H1 (cell line): ENCODE results near the gene JMJD1C. TPM values are rescaled to one million over a fixed set of nuclear protein-coding genes. Genes with fewer than 3 reads are reported as not detected.

Source experiments
- CTCF ChIA-PET: fragments of 300-600 bp; sonication (Branson Sonifier 250); formaldehyde crosslinking; loops from one replicate; lab custom pipeline; 2021; ENCODE audit not compliant: partially characterized antibody; lab: Charles Lee
- POLR2A ChIA-PET: fragments of 300-600 bp; sonication (Branson Sonifier 250); formaldehyde crosslinking; loops from one replicate; lab custom pipeline; 2021; ENCODE audit warnings: inconsistent platforms; ENCODE audit not compliant: partially characterized antibody; lab: Charles Lee
- DNase-seq, 2 experiments: peaks; one replicate each; pipeline versions ENCODE4 v3.0.0 to v3.0.0-alpha.2; 2010 to 2022; ENCODE audit warnings: low spot score in 2 of 2, low read depth in 1 of 2, mixed read lengths in 1 of 2
- FAIRE-seq: peaks from 2 replicates; lab custom pipeline; 2011; peaks lifted over from hg19 to GRCh38; lab: Jason Lieb, UNC
- H2AFZ ChIP-seq: 2 replicates; pipeline ENCODE4 v1.8.1; 2012; ENCODE audit warnings: low read length, inconsistent platforms
- H2AK5ac ChIP-seq: 2 replicates; pipeline ENCODE4 v1.6.1; 2013; ENCODE audit warnings: low read depth, low read length
- H2BK120ac ChIP-seq: replicated peaks from 2 replicates; pipeline ENCODE3; 2013; ENCODE audit warnings: low read depth, low read length, inconsistent platforms
- H2BK12ac ChIP-seq: 2 replicates; pipeline ENCODE4 v1.6.1; 2013; ENCODE audit warnings: low read depth, low read length
- H2BK15ac ChIP-seq: 2 replicates; pipeline ENCODE4 v1.6.1; 2013; ENCODE audit warnings: low read length
- H2BK20ac ChIP-seq: 2 replicates; pipeline ENCODE4 v1.6.1; 2013; ENCODE audit warnings: low read length
- H2BK5ac ChIP-seq: 2 replicates; pipeline ENCODE4 v1.6.1; 2013; ENCODE audit warnings: low read depth, low read length
- H3K14ac ChIP-seq: 2 replicates; pipeline ENCODE4 v1.6.1; 2013; ENCODE audit warnings: inconsistent platforms; ENCODE audit not compliant: insufficient read length
- H3K18ac ChIP-seq: 2 replicates; pipeline ENCODE4 v1.6.1; 2013; ENCODE audit warnings: low read length; ENCODE audit errors: extremely low read depth
- H3K23ac ChIP-seq: 2 replicates; pipeline ENCODE4 v1.6.1; 2013; ENCODE audit warnings: inconsistent platforms; ENCODE audit not compliant: insufficient read length
- H3K23me2 ChIP-seq: 2 replicates; pipeline ENCODE4 v1.6.1; 2013; ENCODE audit warnings: low read depth, low read length
- H3K27ac ChIP-seq: 2 replicates; pipeline ENCODE4 v1.6.1; 2011; ENCODE audit warnings: low read depth, low read length, inconsistent platforms
- H3K27me3 ChIP-seq, 4 experiments: replicated peaks in 1 of 4; 1 replicate in 1 of 4; 2 replicates in 3 of 4; pipeline versions ENCODE4 v1.6.1 to v1.8.1; 2011 to 2013; ENCODE audit warnings: low read length in 3 of 4, mild to moderate bottlenecking in 3 of 4, inconsistent platforms in 2 of 4, mixed read lengths in 2 of 4, moderate library complexity in 1 of 4; ENCODE audit not compliant: control insufficient read depth in 3 of 4, insufficient read depth in 3 of 4; ENCODE audit errors: extremely low read depth in 1 of 4
- H3K36me3 ChIP-seq, 4 experiments: 2 replicates each; pipeline versions ENCODE4 v1.6.1 to v1.8.1; 2011 to 2013; ENCODE audit warnings: mild to moderate bottlenecking in 4 of 4, low read length in 3 of 4, moderate library complexity in 2 of 4, control low read depth in 1 of 4, inconsistent platforms in 1 of 4; ENCODE audit not compliant: insufficient read depth in 4 of 4, control insufficient read depth in 2 of 4
- H3K4ac ChIP-seq: replicated peaks from 2 replicates; pipeline ENCODE3; 2013; ENCODE audit warnings: low read length, low read depth, mixed read lengths, inconsistent platforms; ENCODE audit not compliant: insufficient read length
- H3K4me1 ChIP-seq, 4 experiments: replicated peaks in 1 of 4; 1 replicate in 1 of 4; 2 replicates in 3 of 4; pipeline versions ENCODE4 v1.6.1 to v1.8.1; 2011 to 2013; ENCODE audit warnings: low read length in 3 of 4, inconsistent platforms in 2 of 4, mixed read lengths in 1 of 4; ENCODE audit not compliant: insufficient read depth in 4 of 4, control insufficient read depth in 3 of 4
- H3K4me2 ChIP-seq, 2 experiments: 2 replicates each; pipeline versions ENCODE4 v1.6.1 to v1.8.1; 2011 to 2013; ENCODE audit warnings: low read depth in 2 of 2, low read length in 2 of 2, control low read depth in 1 of 2, inconsistent platforms in 1 of 2, mild to moderate bottlenecking in 1 of 2; ENCODE audit not compliant: insufficient read depth in 1 of 2
- H3K4me3 ChIP-seq, 4 experiments: fragments of 200-600, 300-600 bp in 1 of 4; sonication (generic), shearing (Covaris generic), sonication (Bioruptor Twin) in 1 of 4; 2 replicates each; pipeline versions ENCODE4 v1.5.1 to v1.8.1; 2011 to 2016; ENCODE audit warnings: low read length in 4 of 4, low read depth in 3 of 4, control low read depth in 2 of 4, inconsistent platforms in 2 of 4, mild to moderate bottlenecking in 2 of 4, mixed read lengths in 1 of 4, moderate library complexity in 1 of 4; ENCODE audit not compliant: insufficient read depth in 2 of 4; ENCODE audit errors: extremely low read depth in 1 of 4
- H3K56ac ChIP-seq: replicated peaks from 2 replicates; pipeline ENCODE3; 2013; ENCODE audit warnings: low read depth, mild to moderate bottlenecking, mixed read lengths, low read length, inconsistent platforms; ENCODE audit not compliant: insufficient read length
- H3K79me1 ChIP-seq: 2 replicates; pipeline ENCODE4 v1.6.1; 2013; ENCODE audit warnings: low read depth, low read length, control low read depth
- H3K79me2 ChIP-seq, 2 experiments: 2 replicates each; pipeline versions ENCODE4 v1.6.1 to v1.8.1; 2012 to 2013; ENCODE audit warnings: low read length in 2 of 2, mild to moderate bottlenecking in 2 of 2, inconsistent platforms in 1 of 2; ENCODE audit not compliant: insufficient read depth in 2 of 2, control insufficient read depth in 1 of 2
- H3K9ac ChIP-seq, 4 experiments: replicated peaks in 1 of 4; 1 replicate in 1 of 4; 2 replicates in 3 of 4; pipeline versions ENCODE4 v1.6.1 to v1.8.1; 2011 to 2013; ENCODE audit warnings: low read depth in 3 of 4, low read length in 3 of 4, control low read depth in 2 of 4, mild to moderate bottlenecking in 2 of 4, moderate library complexity in 2 of 4, inconsistent platforms in 1 of 4; ENCODE audit errors: extremely low read depth in 1 of 4
- H3K9me3 ChIP-seq, 2 experiments: 2 replicates each; pipeline versions ENCODE4 v1.6.1 to v1.8.1; 2012 to 2013; ENCODE audit warnings: mild to moderate bottlenecking in 2 of 2, moderate library complexity in 2 of 2, control low read depth in 1 of 2, inconsistent platforms in 1 of 2, low read depth in 1 of 2, low read length in 1 of 2, mixed read lengths in 1 of 2; ENCODE audit not compliant: insufficient read depth in 2 of 2
- H4K20me1 ChIP-seq, 2 experiments: replicated peaks in 1 of 2; 2 replicates each; pipeline versions ENCODE3 to v1.8.1; 2011 to 2013; ENCODE audit warnings: inconsistent platforms in 2 of 2, low read length in 2 of 2, mild to moderate bottlenecking in 1 of 2; ENCODE audit not compliant: insufficient read depth in 2 of 2, control insufficient read depth in 1 of 2
- H4K5ac ChIP-seq: 2 replicates; pipeline ENCODE4 v1.6.1; 2013; ENCODE audit warnings: low read length, low read depth, mixed read lengths, inconsistent platforms; ENCODE audit not compliant: insufficient read length
- H4K8ac ChIP-seq: 2 replicates; pipeline ENCODE4 v1.8.0; 2013; ENCODE audit warnings: mild to moderate bottlenecking, moderate library complexity, low read length, inconsistent platforms; ENCODE audit not compliant: insufficient read depth; ENCODE audit errors: extremely low read depth
- H4K91ac ChIP-seq: replicated peaks from 2 replicates; pipeline ENCODE3; 2013; ENCODE audit warnings: low read length, mixed read lengths, inconsistent platforms; ENCODE audit not compliant: insufficient read length
- ATF2 ChIP-seq: IDR thresholded peaks from 2 replicates; pipeline ENCODE4 v1.6.1; 2012; ENCODE audit warnings: low read length, inconsistent platforms
- ATF3 ChIP-seq: IDR thresholded peaks from 2 replicates; pipeline ENCODE4 v1.6.1; 2011; ENCODE audit warnings: low read depth, mild to moderate bottlenecking, low read length; ENCODE audit not compliant: insufficient read depth
- BRCA1 ChIP-seq: IDR thresholded peaks from 2 replicates; pipeline ENCODE4 v1.6.1; 2012; ENCODE audit warnings: low read depth, low read length, improper control_type of control experiment
- CHD1 ChIP-seq: IDR thresholded peaks from 2 replicates; pipeline ENCODE4 v1.6.1; 2012; ENCODE audit warnings: low read depth, low read length, improper control_type of control experiment
- CREB1 ChIP-seq: IDR thresholded peaks from 2 replicates; pipeline ENCODE4 v1.6.1; 2012; ENCODE audit warnings: inconsistent platforms
- EP300 ChIP-seq, 2 experiments: IDR thresholded peaks; 1 replicate in 1 of 2; 2 replicates in 1 of 2; pipeline ENCODE4 v1.6.1; 2011 to 2012; ENCODE audit warnings: low read depth in 2 of 2, low read length in 2 of 2, mild to moderate bottlenecking in 2 of 2, borderline replicate concordance in 1 of 2, inconsistent platforms in 1 of 2, moderate library complexity in 1 of 2
- POLR2AphosphoS5 ChIP-seq: IDR thresholded peaks from 2 replicates; pipeline ENCODE4 v1.6.1; 2011; ENCODE audit warnings: low read depth, low read length
- RAD21 ChIP-seq, 2 experiments: IDR thresholded peaks in 1 of 2; conservative IDR thresholded peaks in 1 of 2; 2 replicates each; pipeline ENCODE4 v1.6.1; 2011; ENCODE audit warnings: low read depth in 2 of 2, low read length in 2 of 2, improper control_type of control experiment in 1 of 2, inconsistent platforms in 1 of 2, mild to moderate bottlenecking in 1 of 2, moderate library complexity in 1 of 2
- SP2 ChIP-seq: IDR thresholded peaks from 2 replicates; pipeline ENCODE4 v1.6.1; 2012; ENCODE audit warnings: mild to moderate bottlenecking, low read length, inconsistent platforms
- SP4 ChIP-seq: IDR thresholded peaks from 2 replicates; pipeline ENCODE4 v1.6.1; 2012; ENCODE audit warnings: low read length, inconsistent platforms
- ZNF274 ChIP-seq: IDR thresholded peaks from 2 replicates; pipeline ENCODE4 v1.7.0; 2012; ENCODE audit warnings: low read length, borderline replicate concordance; ENCODE audit errors: extremely low read depth
- WGBS, 2 experiments: shearing (Covaris generic) in 1 of 2; methylation state at CpG; one replicate each; pipeline versions ENCODE4 v1.1.6 to v1.1.7; 2013 to 2015; ENCODE audit warnings: low lambda C conversion rate in 2 of 2, mixed read lengths in 2 of 2, inconsistent platforms in 1 of 2, low coverage in 1 of 2, missing lambda C conversion rate in 1 of 2; ENCODE audit not compliant: insufficient replicate concordance in 2 of 2, insufficient coverage in 1 of 2, insufficient read length in 1 of 2; ENCODE audit errors: extremely low coverage in 1 of 2, missing lambda C conversion rate in 1 of 2; 5-methylcytosine and 5-hydroxymethylcytosine counted together
- polyA plus RNA-seq, 7 experiments: library from polyadenylated mRNA; depleted of rRNA in 3 of 7; stranded (reverse) in 5 of 7; unstranded in 2 of 7; fragments of >200 nt in 5 of 7; fragments of 200-250 nt in 2 of 7; gene quantifications; 1 replicate in 5 of 7; 2 replicates in 1 of 7; 4 replicates in 1 of 7; pipeline versions ENCODE4 v1.2.1 to v1.2.3, GENCODE V29; 2011 to 2013; ENCODE audit warnings: missing spikeins in 2 of 7, mixed read lengths in 2 of 7
- total RNA-seq: library from RNA; stranded (reverse); fragmentation: NEBNext Ultra II Directional; extraction: Animal tissue kit (Norgen Biotek cat#: 25700); gene quantifications from 2 replicates; pipeline ENCODE4 v1.2.1, GENCODE V29; 2021

Gene JMJD1C
- total and polyA plus RNA-seq, 2 of the 8 experiments (the other 6 are each of a cell fraction or from before 2014, with no cell fraction given): 54.5 to 210 TPM

DNA sequence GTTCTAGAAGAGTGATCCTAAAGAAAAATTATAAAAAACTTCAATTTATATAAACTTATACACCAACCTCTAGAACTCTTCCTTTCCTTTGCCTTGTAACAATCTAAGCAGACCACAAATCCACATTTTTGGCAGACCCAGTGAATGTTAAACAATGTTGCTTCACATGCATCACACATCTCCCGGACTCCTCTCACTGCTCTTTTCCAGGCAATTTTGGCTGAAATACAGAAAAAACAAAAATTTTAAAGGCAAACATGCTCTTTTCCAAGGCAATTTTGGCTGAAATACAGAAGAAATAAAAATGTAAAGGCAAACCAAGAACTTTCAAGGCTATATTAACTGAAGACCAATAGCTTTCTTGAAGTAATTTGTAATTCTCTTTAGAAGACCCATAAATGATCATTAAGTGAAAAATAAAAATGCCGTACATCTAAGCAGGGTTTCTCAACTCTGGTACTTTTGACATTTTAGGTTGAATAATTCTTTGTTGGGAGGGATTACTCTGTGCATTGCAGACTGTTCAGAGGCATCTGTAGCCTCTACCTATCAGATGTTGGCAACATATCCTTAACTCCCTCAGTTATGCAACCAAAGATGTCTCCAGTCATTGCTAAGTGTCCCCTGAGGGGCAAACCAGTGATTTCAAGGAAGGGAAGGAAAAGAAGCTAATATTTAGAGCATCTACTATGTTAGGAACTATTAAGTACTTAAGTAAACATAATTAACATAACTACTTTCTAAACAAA lies 268.3 kb downstream of the JMJD1C start:
- Histone ChIP-seq H3K4me3 (no peak overlapping the region), H3K4ac (no peak overlapping the region), H2BK12ac (no peak overlapping the region), H3K4me2 (no peak overlapping the region), H2BK15ac (no peak overlapping the region), H3K14ac (no peak overlapping the region), H3K23ac (no peak overlapping the region), H4K5ac (no peak overlapping the region), H4K8ac (no peak overlapping the region), H2AK5ac (no peak overlapping the region), H4K91ac (no peak overlapping the region), H3K23me2 (no peaks in the 10 kb centered on the region), H3K36me3 (peaks cover 9 to 82% (median 47%) of the 10 kb centered on the region in 4 experiments), H3K4me1 (peaks cover 0 to 5% (median 2%) of the 10 kb centered on the region in 4 experiments; a peak in 4 of 7 replicates), H2AFZ (no peak overlapping the region), H2BK120ac (no peak overlapping the region), H3K79me2 (peaks cover 0 to 21% of the 10 kb centered on the region in 2 experiments; a peak in 2 of 4 replicates), H3K9ac (no peak overlapping the region), H2BK5ac (no peak overlapping the region), H2BK20ac (no peak overlapping the region), H3K79me1 (no peaks in the 10 kb centered on the region; the same call in 1 of the 2 replicates), H3K56ac (no peak overlapping the region), H3K27ac (no peak overlapping the region), H3K9me3 (no peaks in the 10 kb centered on the region), H4K20me1 (peaks cover 0 to 4% of the 10 kb centered on the region in 2 experiments), H3K18ac (no peak overlapping the region), H3K27me3 (no peaks in the 10 kb centered on the region)
- 95% methylated on average over 2 of the region's 2 CpGs; no CpG with 5 or more reads in 1 of the 2 experiments for WGBS, 2 experiments
- POLR2A ChIA-PET: no interaction called here
- CTCF ChIA-PET: no interaction called here
- DNase-seq (no peak), FAIRE-seq (no peak)
- TF ChIP-seq BRCA1 (no peak), ATF2 (no peak), SP4 (no peak), RAD21 (IDR thresholded peaks at IDR 0.05 in 1 of 2, conservative IDR thresholded peaks at IDR 0.05 in 1 of 2; ENCODE audit: low read depth in 2 of 2, low read length in 2 of 2) (no peak), CREB1 (no peak), EP300 (IDR thresholded peaks at IDR 0.05; ENCODE audit: borderline replicate concordance in 1 of 2, low read depth in 2 of 2, low read length in 2 of 2) (no peak), SP2 (no peak), ATF3 (no peak), CHD1 (no peak), POLR2AphosphoS5 (no peak), ZNF274 (no peak)
